Ascending aorta (tissue), 2 donors: Measurements from ENCODE around the gene KIF3A. TPM values are rescaled to one million over a fixed set of nuclear protein-coding genes. Genes with fewer than 3 reads are reported as not detected.

Source experiments
- DNase-seq, 2 donors: peaks; one replicate each; pipeline ENCODE4 v3.0.0-alpha.2; 2019; ENCODE audit warnings: low spot score in 2 of 2
- H3K27ac ChIP-seq, 2 donors: fragments of 200-600 bp; sonication (generic); one replicate each; pipeline ENCODE4 v1.5.1; 2016 to 2017; ENCODE audit warnings: mild to moderate bottlenecking in 1 of 2
- H3K27me3 ChIP-seq: fragments of 200-600 bp; sonication (generic); one replicate; pipeline ENCODE4 v1.5.1; 2017
- H3K36me3 ChIP-seq, 2 donors: fragments of 200-600 bp; sonication (generic); one replicate each; pipeline ENCODE4 v1.5.1; 2016
- H3K4me1 ChIP-seq, 2 donors: fragments of 200-600 bp; sonication (generic); one replicate each; pipeline ENCODE4 v1.5.1; 2016 to 2017; ENCODE audit warnings: mild to moderate bottlenecking in 1 of 2
- H3K4me3 ChIP-seq, 2 donors: fragments of 200-600 bp; sonication (generic); one replicate each; pipeline ENCODE4 v1.5.1; 2016 to 2017; ENCODE audit warnings: mild to moderate bottlenecking in 1 of 2
- H3K9me3 ChIP-seq, 2 donors: fragments of 200-600 bp; sonication (generic); one replicate each; pipeline ENCODE4 v1.5.1; 2016
- CTCF ChIP-seq, 3 experiments: fragments of 200-600 bp in 2 of 3; fragments of 450-650 bp in 1 of 3; sonication (generic) in 2 of 3; IDR thresholded peaks; one replicate each; pipeline ENCODE4 v1.5.1; 2016 to 2019; ENCODE audit warnings: antibody characterized with exemption in 3 of 3, mild to moderate bottlenecking in 1 of 3, moderate library complexity in 1 of 3
- intact Hi-C: fragments of 100-400 bp; cut with DNase I; formaldehyde crosslinking; loops from one replicate; pipeline ENCODE4 v1.15.1; 2023
- total RNA-seq: library from RNA; depleted of rRNA; stranded (reverse); fragments of >200 nt; gene quantifications from one replicate; pipeline ENCODE4 v1.1.0, GENCODE V29; 2016

KIF3A gene
- total RNA-seq, 1 donor from 2014 or later = 4.4 TPM

- Histone ChIP-seq H3K27me3 (no peaks in the 10 kb centered on the region), H3K4me1 (peaks cover 9 to 23% of the 10 kb centered on the region in 2 donors), H3K27ac (peak overlapping the region in 1 of 2 donors; percentile 95), H3K4me3 (no peak overlapping the region), H3K9me3 (no peaks in the 10 kb centered on the region), H3K36me3 (no peaks in the 10 kb centered on the region)
- DNase-seq = peak in 1 of 2 donors; percentile 35
- intact Hi-C loops = loop anchor here (5.0 kb wide), 2 partner anchors 121 to 181 kb away; partner anchors contain the start of gene RAD50
- no peak for TF ChIP-seq CTCF (IDR thresholded peaks at IDR 0.05)
These were observed 58.6 kb downstream of the KIF3A start for GRCh38 chr5:132678735-132679134.

GRCh38 chr5:132677682-132678400, 59.5 kb downstream of the KIF3A start:
- TF ChIP-seq CTCF (IDR thresholded peaks at IDR 0.05) = no peak
- Histone ChIP-seq H3K27ac (peak overlapping the region; percentile 95 to 96), H3K27me3 (no peaks in the 10 kb centered on the region), H3K4me3 (no peak overlapping the region), H3K36me3 (no peaks in the 10 kb centered on the region), H3K4me1 (peaks cover 9 to 23% of the 10 kb centered on the region in 2 donors), H3K9me3 (no peaks in the 10 kb centered on the region)
- DNase-seq = peak in 1 of 2 donors; percentile 58
- intact Hi-C loops = loop anchor here (1.0 to 5.0 kb wide), 4 partner anchors 21 to 291 kb away; partner anchors contain the start of gene RAD50

GRCh38 chr5:132677191-132677590, 60.2 kb downstream of the KIF3A start:
- Histone ChIP-seq H3K4me1 (peaks cover 9 to 23% of the 10 kb centered on the region in 2 donors), H3K9me3 (no peaks in the 10 kb centered on the region), H3K27me3 (no peaks in the 10 kb centered on the region), H3K4me3 (no peak overlapping the region), H3K36me3 (no peaks in the 10 kb centered on the region), H3K27ac (peak overlapping the region; percentile 95 to 96)
- DNase-seq = peak; percentile 76 to 95
- peak; percentile 59 to 76 (median 68) for TF ChIP-seq CTCF (IDR thresholded peaks at IDR 0.05)
- intact Hi-C loops = loop anchor here (1.0 to 5.0 kb wide), 4 partner anchors 20 to 290 kb away; partner anchors contain the start of gene RAD50

- no peak overlapping the region for H3K4me3 ChIP-seq
- H3K36me3 ChIP-seq = no peaks in the 10 kb centered on the region
- intact Hi-C loops = loop anchor here (5.0 kb wide), 2 partner anchors 119 to 179 kb away; partner anchors contain the start of gene RAD50
- peak overlapping the region; percentile 95 to 96 for H3K27ac ChIP-seq
- DNase-seq = no peak
- H3K27me3 ChIP-seq = no peaks in the 10 kb centered on the region
- TF ChIP-seq CTCF (IDR thresholded peaks at IDR 0.05) = no peak
- peaks cover 9 to 23% of the 10 kb centered on the region in 2 donors for H3K4me1 ChIP-seq
- H3K9me3 ChIP-seq = no peaks in the 10 kb centered on the region
These were observed 61.2 kb downstream of the KIF3A start for GRCh38 chr5:132675936-132676689.

GRCh38 chr5:132674671-132675506, 62.5 kb downstream of the KIF3A start:
- H3K27ac ChIP-seq = peak overlapping the region; percentile 95 to 96
- DNase-seq = peak in 1 of 2 donors; percentile 73
- no peaks in the 10 kb centered on the region for H3K27me3 ChIP-seq
- H3K4me3 ChIP-seq = peak overlapping the region; percentile 29 to 54
- no peaks in the 10 kb centered on the region for H3K9me3 ChIP-seq
- no peaks in the 10 kb centered on the region for H3K36me3 ChIP-seq
- TF ChIP-seq CTCF (IDR thresholded peaks at IDR 0.05) = no peak
- H3K4me1 ChIP-seq = peaks cover 9 to 23% of the 10 kb centered on the region in 2 donors
- intact Hi-C loops = loop anchor here (5.0 kb wide), 2 partner anchors 118 to 178 kb away; partner anchors contain the start of gene RAD50
